ENCODE data around the gene GPR78. TPM values are rescaled to one million over a fixed set of nuclear protein-coding genes. Genes with fewer than 3 reads are reported as not detected.

Gene GPR78
- total RNA-seq, 1 donor from 2014 or later = not detected

GRCh38 chr4:8555716-8556115, 24.5 kb upstream of the GPR78 start:
- DNase-seq = no peak
- TF ChIP-seq CTCF (IDR thresholded peaks at IDR 0.05) = no peak
- ChIA-PET POLR2A (no interaction called here), CTCF (no interaction called here)
- Mint-ChIP-seq H3K36me3 (ENCODE audit: low read depth) (no peaks in the 10 kb centered on the region), H3K27ac (no peak overlapping the region), H3K4me3 (no peak overlapping the region), H3K9me3 (peaks cover 2% of the 10 kb centered on the region), H3K27me3 (peaks cover 2% of the 10 kb centered on the region), H3K4me1 (no peaks in the 10 kb centered on the region)
- ATAC-seq (ENCODE audit: low read depth) = no peak
- intact Hi-C loops (cut with micrococcal nuclease) = no loop called here

GRCh38 chr4:8556341-8557150, 23.6 kb upstream of the GPR78 start:
- no peaks in the 10 kb centered on the region for H3K4me1 Mint-ChIP-seq
- ChIA-PET CTCF (no interaction called here), POLR2A (no interaction called here)
- intact Hi-C loops (cut with micrococcal nuclease) = no loop called here
- H3K9me3 Mint-ChIP-seq = peaks cover under 1% of the 10 kb centered on the region
- no peak for TF ChIP-seq CTCF (IDR thresholded peaks at IDR 0.05)
- H3K4me3 Mint-ChIP-seq = no peak overlapping the region
- no peak overlapping the region for H3K27ac Mint-ChIP-seq
- no peak for ATAC-seq (ENCODE audit: low read depth)
- DNase-seq = no peak
- no peaks in the 10 kb centered on the region for H3K36me3 Mint-ChIP-seq (ENCODE audit: low read depth)
- peaks cover 2% of the 10 kb centered on the region for H3K27me3 Mint-ChIP-seq

GRCh38 chr4:8557151-8558076, 22.8 kb upstream of the GPR78 start:
- no peak for TF ChIP-seq CTCF (IDR thresholded peaks at IDR 0.05)
- H3K36me3 Mint-ChIP-seq (ENCODE audit: low read depth) = no peaks in the 10 kb centered on the region
- no peak overlapping the region for H3K4me3 Mint-ChIP-seq
- CTCF ChIA-PET = no interaction called here
- POLR2A ChIA-PET = no interaction called here
- intact Hi-C loops (cut with micrococcal nuclease) = no loop called here
- no peak overlapping the region for H3K27ac Mint-ChIP-seq
- no peaks in the 10 kb centered on the region for H3K9me3 Mint-ChIP-seq
- DNase-seq = no peak
- ATAC-seq (ENCODE audit: low read depth) = no peak
- H3K4me1 Mint-ChIP-seq = no peaks in the 10 kb centered on the region
- peaks cover 2% of the 10 kb centered on the region for H3K27me3 Mint-ChIP-seq

- TF ChIP-seq CTCF (IDR thresholded peaks at IDR 0.05) = no peak
- CTCF ChIA-PET = no interaction called here
- no peaks in the 10 kb centered on the region for H3K9me3 Mint-ChIP-seq
- H3K4me1 Mint-ChIP-seq = no peaks in the 10 kb centered on the region
- no peak for DNase-seq
- POLR2A ChIA-PET = no interaction called here
- no peak overlapping the region for H3K4me3 Mint-ChIP-seq
- intact Hi-C loops (cut with micrococcal nuclease) = no loop called here
- peaks cover 2% of the 10 kb centered on the region for H3K27me3 Mint-ChIP-seq
- H3K27ac Mint-ChIP-seq = no peak overlapping the region
- H3K36me3 Mint-ChIP-seq (ENCODE audit: low read depth) = no peaks in the 10 kb centered on the region
- no peak for ATAC-seq (ENCODE audit: low read depth)
Measured at GRCh38 chr4:8558080-8558960, 21.9 kb upstream of the GPR78 start.

All from activated B cell treated with CpG ODN at 0.5 μM for 24 hours (primary cell).